Measurements from ENCODE around the gene NBL1. TPM values are rescaled to one million over a fixed set of nuclear protein-coding genes. Genes with fewer than 3 reads are reported as not detected.
A peak's percentile ranks its signal among the peaks of the same experiment; 100 is the strongest.

Gene NBL1
- polyA plus RNA-seq, 12 donors, result 22.3 to 103 (median 34.8) TPM; not detected in 1

DNA sequence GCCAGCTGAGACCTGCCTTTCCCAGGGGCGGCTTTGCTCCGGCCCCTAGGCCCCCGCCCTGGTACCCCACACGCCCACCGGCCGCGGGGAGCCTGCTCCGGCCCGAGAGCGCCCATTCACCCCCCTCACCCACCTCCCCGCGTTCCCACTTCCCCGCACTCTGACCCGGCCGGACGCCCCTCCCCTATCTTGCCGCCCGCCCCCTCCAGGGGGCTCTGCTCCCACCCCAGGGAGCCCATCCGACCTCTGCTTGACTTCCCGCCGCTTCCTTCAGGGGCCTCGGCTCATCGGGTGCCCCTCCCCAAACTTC lies 21.0 kb downstream of the NBL1 start:
- DNase-seq, result no peak

DNA sequence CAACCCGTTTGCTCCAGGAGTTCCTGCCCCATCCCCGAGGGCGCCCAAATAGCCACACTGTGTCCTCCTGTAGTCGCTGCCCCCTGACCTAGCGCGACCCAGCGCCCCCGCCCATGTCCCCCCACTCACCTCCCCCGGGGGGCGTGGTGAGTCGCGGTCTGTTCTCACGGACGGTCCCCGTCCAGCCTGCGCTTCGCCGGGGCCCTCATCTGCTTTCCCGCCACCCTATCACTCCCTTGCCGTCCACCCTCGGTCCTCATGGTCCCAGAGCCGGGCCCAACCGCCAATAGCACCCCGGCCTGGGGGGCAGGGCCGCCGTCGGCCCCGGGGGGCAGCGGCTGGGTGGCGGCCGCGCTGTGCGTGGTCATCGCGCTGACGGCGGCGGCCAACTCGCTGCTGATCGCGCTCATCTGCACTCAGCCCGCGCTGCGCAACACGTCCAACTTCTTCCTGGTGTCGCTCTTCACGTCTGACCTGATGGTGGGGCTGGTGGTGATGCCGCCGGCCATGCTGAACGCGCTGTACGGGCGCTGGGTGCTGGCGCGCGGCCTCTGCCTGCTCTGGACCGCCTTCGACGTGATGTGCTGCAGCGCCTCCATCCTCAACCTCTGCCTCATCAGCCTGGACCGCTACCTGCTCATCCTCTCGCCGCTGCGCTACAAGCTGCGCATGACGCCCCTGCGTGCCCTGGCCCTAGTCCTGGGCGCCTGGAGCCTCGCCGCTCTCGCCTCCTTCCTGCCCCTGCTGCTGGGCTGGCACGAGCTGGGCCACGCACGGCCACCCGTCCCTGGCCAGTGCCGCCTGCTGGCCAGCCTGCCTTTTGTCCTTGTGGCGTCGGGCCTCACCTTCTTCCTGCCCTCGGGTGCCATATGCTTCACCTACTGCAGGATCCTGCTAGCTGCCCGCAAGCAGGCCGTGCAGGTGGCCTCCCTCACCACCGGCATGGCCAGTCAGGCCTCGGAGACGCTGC lies 21.7 kb downstream of the NBL1 start:
- no peak for DNase-seq

DNA sequence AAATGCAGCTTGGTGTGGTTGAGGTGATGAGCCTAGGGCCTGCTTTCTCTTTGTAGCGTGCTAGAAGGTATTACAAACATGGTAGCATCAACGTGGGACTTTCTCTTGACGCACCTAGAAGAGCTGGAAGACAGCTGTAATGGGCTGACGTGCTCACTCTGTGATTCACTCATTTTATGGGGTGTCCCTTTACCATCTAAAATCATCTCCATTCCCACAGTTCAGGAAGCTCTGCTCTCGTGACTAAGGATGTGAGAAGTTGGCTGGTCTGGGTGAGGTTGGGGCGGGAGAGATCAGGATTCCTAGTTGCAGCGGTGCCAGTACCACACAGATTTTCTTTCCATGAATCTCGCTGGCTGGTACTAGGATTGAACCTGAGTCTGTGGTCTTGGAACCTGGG lies 24.8 kb downstream of the NBL1 start:
- no peak for DNase-seq

DNA sequence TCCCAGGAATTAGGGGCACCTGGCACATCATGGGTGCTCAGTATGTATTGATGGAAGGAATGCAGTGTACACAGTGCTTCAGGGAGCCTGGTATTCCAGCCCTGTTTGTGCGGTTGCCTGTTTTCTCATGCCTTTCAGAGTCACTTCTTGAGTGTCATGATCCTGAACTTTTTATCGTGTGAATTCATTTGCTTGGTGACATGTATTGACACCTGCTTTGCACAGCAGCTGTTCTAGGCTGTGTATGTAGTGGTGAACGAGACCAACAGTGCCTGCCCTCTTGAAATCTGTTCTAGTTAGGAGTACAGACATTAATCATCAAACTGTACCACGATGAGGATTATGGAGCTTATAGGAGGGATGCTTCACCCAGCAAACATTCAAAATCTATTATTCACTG lies 26.7 kb downstream of the NBL1 start:
- no peak for DNase-seq

DNA sequence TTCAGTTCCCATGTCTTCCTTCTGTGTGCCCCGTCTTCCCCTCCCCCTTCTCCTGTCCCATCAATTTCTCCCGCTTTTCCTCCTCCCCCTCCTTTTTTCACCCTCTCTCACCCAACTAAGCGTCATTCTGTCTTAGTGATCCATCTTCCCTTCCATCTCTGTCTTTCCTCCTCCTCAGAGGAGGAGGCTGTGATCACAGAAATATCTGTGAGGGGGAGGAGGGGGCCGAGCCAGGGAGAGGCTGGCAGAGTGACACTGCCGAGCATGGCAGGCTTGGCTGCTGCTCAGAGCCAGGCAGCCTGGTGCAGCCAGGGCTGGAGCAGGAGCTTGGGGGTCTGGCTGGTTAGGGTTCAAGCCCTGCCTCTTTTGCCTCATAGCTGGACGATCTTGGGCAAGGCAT lies 28.1 kb downstream of the NBL1 start:
- no peak for DNase-seq

DNA sequence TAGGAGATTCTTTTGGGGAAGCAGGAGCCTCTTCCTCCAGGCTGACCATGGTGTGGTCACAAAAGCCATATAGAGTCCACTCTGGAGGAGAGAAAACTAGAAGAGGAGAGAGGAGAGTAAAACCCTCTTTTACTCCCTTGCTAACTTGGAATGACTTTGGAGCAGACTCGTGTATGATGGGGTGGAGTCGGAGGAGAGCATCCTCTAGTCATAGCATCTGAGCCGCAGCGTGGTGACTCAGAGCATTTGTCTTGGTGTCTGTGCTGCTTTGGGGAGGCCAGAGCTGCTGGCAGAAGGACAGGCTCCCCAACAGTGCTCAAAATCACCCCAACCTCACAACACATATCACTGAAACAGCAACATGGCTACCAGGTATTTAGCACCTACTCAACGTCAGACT lies 31.7 kb downstream of the NBL1 start:
- DNase-seq, result no peak

DNA sequence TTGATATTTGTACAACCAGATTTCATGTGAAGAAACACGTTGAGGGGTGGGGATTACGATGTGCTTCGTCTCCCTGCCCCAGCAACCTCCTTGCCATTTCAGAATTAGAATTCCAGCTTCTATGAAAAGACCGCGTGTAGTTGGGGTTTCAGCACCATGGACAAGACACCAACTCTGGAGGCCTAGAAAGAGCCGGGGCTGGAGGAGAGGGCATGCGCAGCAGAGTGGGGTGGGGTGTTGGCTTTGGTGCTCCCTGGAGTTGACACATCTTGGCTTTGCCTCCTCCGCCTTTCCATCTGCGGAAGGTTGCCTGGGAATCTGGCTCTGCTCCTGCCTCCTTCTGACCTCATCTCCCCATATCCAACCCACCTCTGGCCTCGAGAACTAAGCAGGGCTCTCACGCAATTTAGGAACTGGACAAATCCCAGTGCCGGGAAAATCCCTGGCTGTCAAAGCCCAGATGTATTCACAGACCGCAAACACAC lies 32.4 kb downstream of the NBL1 start:
- peak; percentile 70 for DNase-seq

DNA sequence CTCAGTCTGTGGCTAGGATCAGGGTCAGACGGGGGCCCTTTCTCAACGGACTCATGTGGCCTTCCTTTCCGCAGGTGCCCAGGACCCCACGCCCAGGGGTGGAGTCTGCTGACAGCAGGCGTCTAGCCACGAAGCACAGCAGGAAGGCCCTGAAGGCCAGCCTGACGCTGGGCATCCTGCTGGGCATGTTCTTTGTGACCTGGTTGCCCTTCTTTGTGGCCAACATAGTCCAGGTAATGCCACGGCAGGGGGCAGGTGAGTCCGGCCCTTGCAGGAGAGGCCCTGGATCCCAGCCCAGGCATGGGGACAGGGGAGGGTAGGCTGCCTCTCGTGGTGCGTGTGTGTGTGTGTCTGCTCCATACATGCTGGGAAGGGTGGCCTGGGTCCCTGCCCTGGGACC lies 34.4 kb downstream of the NBL1 start:
- no peak for DNase-seq

DNA sequence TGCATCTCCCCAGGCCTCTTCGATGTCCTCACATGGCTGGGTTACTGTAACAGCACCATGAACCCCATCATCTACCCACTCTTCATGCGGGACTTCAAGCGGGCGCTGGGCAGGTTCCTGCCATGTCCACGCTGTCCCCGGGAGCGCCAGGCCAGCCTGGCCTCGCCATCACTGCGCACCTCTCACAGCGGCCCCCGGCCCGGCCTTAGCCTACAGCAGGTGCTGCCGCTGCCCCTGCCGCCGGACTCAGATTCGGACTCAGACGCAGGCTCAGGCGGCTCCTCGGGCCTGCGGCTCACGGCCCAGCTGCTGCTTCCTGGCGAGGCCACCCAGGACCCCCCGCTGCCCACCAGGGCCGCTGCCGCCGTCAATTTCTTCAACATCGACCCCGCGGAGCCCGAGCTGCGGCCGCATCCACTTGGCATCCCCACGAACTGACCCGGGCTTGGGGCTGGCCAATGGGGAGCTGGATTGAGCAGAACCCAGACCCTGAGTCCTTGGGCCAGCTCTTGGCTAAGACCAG lies 34.9 kb downstream of the NBL1 start:
- no peak for DNase-seq

DNA sequence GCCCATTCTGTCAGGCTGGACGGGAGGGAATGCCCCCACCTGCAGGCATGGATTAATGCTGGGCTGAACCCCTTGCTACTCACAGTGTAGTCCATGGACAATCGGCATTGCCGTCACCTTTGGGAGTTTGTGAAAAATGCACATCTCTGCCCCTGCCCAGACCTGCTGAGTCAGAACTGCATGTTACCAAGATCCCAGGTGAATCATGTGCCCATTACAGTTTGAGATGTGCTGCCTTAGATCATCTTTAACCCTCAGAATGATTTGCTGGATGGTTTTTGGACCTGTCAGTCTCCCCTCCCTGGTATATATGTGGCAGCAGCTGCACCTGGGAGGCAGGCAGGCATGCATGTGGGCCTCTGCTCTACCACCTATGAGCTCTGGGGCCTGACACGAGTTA lies 35.6 kb downstream of the NBL1 start:
- no peak for DNase-seq

DNA sequence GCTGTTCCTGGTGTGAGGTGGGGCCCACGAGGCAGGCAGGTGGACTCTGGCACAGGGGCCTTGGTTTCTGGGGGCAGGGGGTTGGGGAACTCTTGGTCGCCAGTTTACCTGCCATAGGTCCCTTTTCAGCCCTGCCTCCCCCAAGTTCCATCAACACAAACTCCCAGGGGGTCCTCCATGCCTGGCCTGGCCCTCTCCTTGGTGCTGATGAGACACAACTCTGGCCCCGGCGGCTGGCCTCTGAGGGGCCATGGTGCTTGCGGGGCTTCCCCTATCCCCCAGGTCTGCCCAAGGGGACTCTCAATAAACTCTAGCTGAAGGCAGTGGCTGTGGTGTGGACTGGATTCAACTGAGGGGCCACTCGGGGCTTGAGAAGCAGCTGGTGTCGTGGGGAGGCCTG lies 36.5 kb downstream of the NBL1 start:
- no peak for DNase-seq

DNA sequence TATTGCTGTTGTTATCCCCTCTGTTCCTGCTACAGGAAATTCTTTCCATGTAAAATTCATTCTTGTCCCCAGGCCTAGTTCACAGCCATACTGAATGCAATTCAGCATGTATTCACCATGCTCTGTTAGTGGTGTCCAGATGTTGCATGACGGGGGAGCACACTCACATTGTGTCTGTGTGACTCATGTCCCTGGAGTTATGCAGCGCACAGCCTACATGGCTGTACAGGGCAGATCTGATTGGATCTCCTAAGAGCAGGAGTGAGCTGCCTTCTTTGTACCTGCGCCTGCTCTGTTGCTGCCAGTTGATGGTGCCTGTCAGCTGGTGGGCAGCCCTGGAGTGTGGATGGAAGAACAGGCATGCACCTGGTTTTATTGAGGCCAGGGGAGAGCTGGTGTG lies 38.1 kb downstream of the NBL1 start:
- no peak for DNase-seq

DNA sequence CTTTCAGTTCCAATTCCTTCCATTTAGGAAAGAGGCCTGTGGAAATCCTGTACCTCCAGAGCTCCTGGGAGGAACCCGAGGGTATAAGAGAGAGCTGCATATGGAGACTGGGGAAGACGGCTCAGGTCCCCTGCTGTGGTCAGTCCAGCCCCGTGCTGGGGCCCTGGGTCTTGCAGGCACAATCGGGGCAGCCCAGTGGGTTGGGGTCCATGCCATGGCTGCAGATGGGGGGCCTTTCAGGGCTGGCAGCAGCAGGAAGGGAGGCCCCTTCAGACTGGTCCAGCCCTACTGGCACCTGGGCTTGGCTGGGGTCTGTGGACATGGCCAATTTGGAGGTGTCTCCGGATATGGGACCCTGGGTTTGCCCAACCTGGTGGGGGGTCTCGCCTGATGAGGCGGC lies 38.8 kb downstream of the NBL1 start:
- DNase-seq, result no peak

DNA sequence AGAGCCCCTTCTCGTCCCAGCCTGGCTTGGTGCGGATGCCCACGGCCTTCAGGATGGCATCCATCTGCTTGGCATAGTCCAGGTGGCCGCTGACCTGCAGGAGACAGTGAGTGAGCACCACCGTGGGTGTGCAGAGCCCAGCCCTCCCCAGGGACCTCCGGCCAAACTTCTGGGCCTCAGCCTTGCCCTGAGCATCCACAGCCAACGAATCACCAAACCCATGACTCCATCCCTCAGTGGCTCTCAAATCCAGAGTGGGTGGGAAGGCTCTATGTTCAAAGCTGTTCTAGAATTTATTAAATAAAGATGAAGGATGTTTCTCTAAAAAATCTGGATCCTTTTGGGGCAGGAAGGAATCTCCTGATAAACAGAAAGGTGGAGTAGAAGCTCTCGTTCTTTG lies 39.2 kb downstream of the NBL1 start:
- DNase-seq, result no peak

DNA sequence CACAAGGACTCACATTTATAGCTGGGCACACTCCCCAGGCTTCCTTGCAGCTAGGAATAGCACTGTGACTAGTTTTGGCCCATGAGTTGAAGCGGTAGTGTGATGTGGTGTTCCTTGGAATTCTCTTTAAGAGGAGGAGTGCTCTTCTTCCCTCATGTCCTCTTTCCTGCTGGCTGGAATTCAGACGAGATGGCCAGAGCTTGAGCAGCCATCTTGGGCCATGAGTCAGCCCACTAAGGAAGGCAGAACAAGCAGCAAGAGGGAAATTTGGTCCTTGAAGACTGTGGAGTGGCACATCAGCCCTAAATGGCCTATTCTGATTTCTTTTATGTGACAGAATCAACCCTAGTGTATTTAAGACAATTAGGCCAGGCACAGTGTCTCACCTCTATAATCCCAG lies 40.6 kb downstream of the NBL1 start:
- DNase-seq, result no peak

DNA sequence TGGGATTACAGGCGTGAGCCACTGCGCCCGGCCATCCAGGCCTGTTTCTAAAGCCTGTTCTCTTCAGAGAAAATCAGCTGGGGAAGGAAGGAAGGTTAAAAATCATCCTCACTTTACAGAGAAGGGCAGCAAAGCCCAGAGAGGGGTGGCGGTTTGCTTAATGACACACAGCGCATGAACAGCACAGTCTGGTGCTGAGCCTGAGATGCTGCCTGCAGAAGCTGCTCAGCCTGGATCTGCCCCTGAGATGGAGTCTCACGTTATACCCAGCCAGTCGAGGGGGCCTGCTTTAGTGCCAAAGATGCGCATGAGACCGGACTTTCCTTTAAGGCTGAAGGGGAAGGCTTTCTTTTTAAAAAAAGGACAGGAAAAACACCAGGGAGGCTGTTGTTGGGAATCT lies 41.9 kb downstream of the NBL1 start:
- no peak for DNase-seq

DNA sequence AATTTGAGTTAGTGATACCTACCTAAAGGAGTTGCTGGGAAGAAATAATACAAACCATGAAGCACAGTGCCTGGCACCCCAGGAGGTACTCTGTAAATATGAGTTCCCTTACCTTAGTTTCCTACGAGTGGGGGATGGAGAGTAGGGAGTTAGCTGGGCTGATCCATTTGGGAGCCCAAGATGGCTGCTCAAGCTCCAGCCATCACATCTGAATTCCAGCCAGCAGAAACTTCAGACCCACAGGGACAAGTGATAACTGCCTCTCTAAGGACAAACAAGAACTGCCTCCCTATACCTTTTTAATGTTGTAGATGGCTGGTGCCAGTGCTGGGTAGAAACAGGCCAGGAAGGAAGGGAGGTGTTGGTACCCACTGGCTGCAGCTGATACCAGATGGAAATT lies 43.3 kb downstream of the NBL1 start:
- DNase-seq, result no peak

DNA sequence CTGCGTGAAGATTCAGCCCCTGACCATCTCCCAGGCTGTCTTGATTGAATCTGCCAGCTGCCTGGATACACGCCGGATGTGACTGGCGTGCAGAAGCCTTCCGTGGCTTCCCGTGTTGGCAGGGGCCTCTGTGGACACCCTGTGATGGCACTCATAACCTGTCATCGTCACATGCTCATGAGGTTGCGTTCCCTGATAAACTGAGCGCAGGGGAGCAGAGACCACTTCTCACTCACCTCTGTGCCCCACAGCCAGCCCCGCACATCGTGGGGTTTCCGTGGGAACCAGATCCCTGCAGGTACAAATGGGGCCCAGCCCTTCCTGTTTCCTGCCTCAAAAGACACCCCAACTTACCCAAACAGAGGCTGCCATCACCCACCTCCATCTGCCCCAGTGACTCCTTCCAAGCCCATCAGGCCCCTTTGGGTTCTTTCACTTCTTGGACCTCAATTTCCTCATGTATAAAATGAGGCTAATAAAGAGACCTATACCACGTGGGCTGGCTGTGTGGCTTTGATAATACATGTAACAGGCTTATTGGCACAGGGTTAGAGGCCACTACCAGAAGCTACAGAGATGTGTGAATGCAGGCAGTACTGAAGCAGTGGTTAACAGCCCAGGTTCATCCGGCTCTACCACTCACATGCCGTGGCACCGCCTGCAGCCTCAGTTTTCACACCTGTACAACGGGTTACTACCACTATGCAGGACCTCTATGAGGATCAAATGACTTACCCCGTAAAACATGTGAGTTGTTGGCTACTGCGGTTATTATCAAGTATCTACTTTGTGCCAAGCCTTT lies 44.1 kb downstream of the NBL1 start:
- DNase-seq, result no peak

DNA sequence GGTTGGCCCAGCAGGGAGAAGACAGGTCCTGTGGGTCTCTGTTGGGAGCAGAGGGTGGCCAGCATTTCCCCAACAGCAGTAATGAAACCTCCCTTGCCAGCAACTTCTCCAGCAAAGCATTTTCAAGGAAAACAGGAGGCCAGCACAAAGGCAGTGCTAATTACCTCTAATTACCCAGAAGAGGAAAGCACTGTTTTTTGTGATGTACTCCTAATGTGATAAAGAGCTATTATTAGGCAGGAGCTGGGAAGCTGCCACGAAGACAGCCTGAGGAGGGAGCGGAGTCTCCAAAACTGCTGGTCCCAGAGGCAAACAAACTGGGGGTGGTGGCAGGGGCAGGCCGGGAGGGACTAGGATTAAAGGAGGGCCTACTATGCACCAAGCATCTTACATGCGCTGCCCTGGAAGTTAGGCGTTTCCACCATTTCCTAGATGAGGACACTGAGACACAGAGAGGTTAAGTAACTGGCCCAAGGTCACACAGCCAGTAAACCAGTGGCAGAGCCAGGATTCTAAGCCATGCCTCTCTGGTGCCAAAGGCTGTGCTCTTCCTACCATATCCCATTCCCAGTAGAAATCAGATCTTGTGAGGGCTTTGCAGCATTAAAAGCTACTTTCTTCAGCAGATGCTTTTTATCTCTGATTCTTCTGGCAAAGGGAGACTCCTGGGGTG lies 45.1 kb downstream of the NBL1 start:
- no peak for DNase-seq

DNA sequence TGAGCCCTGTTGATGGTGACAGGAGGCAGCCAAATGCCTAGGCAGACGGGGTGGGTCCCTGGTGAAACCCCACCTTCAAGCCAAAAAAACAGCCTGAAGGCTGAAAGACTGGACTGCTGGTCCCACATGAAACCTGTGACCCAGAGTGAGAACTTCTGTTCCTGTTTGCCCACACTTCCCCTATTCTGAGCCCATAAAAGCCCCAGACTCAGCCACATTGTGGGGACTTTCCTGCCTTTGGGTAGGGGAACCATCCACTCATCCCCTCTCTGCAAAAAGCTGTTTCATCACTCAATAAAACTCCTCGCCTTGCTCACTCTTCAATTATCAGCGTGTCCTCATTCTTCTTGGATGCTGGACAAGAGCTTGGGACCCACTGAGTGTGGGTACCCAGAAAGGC lies 45.7 kb downstream of the NBL1 start:
- no peak for DNase-seq

DNA sequence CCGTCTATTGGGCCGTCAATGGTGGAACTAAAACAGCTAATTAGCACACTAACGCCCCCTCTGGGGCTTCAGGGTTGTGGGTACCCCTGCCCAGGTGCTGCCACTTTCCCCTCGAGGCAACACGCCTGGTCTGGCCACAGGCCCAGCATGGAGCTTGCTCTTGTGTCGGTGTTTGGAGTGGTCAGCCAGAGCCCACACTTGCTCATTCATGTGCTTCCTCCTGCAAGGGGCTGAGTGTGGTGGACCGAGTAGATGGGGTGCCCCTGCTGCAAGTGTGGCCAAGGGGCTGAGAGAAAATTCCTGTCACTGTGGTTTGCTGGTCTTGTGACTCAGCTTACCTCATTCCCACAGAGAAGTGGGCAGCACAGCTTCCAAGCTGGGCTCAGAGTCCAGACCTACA lies 46.2 kb downstream of the NBL1 start:
- DNase-seq, result no peak

DNA sequence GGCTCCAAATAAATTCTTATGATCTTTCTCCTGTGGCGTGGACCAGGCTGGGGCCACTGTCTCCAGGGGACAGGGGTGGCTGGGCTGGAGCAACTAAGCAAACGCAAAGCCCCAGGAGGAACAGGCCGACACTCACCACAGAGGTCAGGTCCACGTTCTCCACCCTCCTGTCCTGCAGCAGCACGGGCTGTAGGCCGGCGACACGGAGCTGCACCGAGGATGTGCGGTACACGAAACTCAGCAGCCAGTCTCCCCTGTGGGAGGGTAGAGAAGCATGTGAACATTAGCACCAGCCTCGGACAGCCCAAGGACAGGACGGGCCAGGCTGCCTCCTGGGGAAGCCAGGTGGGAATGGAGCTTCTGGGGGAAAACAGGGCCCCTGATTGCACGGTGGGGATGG lies 50.2 kb downstream of the NBL1 start:
- DNase-seq, result no peak

All from muscle of arm (tissue), 12 donors.